Measurements from ENCODE around the gene LRRC37A3. TPM values are rescaled to one million over a fixed set of nuclear protein-coding genes. Genes with fewer than 3 reads are reported as not detected.
"Not testable (repeated sequence)": the region's sequence is repeated elsewhere in the genome, so short reads cannot be mapped to it uniquely, and the experiment has no call there.

The LRRC37A3 gene
- total and polyA plus RNA-seq, 3 donors from 2014 or later, result 20.4 to 41.8 (median 39.5) TPM

GRCh38 chr17:64928701-64929100 lies 9.4 kb upstream of the LRRC37A3 start:
- H3K27ac ChIP-seq; H3K36me3 ChIP-seq (ENCODE audit: low read depth, missing control alignments); DNase-seq; H3K4me1 ChIP-seq; H3K27me3 ChIP-seq; H3K9me3 ChIP-seq; intact Hi-C loops (cut with DNase I; ENCODE audit: low total_unique reads); H3K4me3 ChIP-seq: not testable (repeated sequence)
- 80 to 83% methylated on average over 3 of the region's 3 CpGs for WGBS, 2 donors

- 25 to 33% methylated on average over 2 of the region's 2 CpGs for WGBS, 2 donors
- H3K27me3 ChIP-seq; intact Hi-C loops (cut with DNase I; ENCODE audit: low total_unique reads); H3K4me1 ChIP-seq; H3K4me3 ChIP-seq; H3K9me3 ChIP-seq; H3K27ac ChIP-seq; H3K36me3 ChIP-seq (ENCODE audit: low read depth, missing control alignments): not testable (repeated sequence)
- TF ChIP-seq, protein P1, sequence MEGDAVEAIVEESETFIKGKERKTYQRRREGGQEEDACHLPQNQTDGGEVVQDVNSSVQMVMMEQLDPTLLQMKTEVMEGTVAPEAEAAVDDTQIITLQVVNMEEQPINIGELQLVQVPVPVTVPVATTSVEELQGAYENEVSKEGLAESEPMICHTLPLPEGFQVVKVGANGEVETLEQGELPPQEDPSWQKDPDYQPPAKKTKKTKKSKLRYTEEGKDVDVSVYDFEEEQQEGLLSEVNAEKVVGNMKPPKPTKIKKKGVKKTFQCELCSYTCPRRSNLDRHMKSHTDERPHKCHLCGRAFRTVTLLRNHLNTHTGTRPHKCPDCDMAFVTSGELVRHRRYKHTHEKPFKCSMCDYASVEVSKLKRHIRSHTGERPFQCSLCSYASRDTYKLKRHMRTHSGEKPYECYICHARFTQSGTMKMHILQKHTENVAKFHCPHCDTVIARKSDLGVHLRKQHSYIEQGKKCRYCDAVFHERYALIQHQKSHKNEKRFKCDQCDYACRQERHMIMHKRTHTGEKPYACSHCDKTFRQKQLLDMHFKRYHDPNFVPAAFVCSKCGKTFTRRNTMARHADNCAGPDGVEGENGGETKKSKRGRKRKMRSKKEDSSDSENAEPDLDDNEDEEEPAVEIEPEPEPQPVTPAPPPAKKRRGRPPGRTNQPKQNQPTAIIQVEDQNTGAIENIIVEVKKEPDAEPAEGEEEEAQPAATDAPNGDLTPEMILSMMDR (IDR thresholded peaks at IDR 0.05), result peak; percentile 47 to 67 (median 54)
- peak; percentile 66 for DNase-seq
These were observed 8.2 kb upstream of the LRRC37A3 start for GRCh38 chr17:64927444-64927843.

GRCh38 chr17:64926430-64926829 lies 7.2 kb upstream of the LRRC37A3 start:
- H3K4me3 ChIP-seq; H3K36me3 ChIP-seq (ENCODE audit: low read depth, missing control alignments); H3K27ac ChIP-seq; intact Hi-C loops (cut with DNase I; ENCODE audit: low total_unique reads); H3K27me3 ChIP-seq; DNase-seq; H3K4me1 ChIP-seq; H3K9me3 ChIP-seq: not testable (repeated sequence)
- WGBS, 2 donors, result 73 to 83% methylated on average over 4 of the region's 4 CpGs

DNA sequence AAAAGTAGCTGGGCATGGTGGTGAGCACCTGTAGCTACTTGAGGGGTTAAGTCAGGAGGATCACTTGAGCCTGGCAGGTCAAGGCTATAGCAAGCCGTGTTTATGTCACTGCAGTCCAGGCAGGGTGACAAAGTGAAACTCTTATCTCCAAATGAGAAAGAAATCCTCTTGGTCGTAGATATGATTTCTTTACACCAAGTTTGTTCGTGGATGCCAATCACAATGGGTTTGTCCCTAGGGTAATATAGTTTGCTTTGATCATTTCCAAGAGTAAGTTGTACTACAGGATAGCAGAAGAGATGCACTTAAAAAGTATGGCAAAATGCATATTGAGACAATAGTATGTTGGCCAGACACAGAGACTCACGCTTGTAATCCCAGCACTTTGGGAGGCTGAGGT lies 6.0 kb upstream of the LRRC37A3 start:
- H3K4me3 ChIP-seq; DNase-seq; H3K27me3 ChIP-seq; H3K9me3 ChIP-seq; H3K4me1 ChIP-seq; H3K36me3 ChIP-seq (ENCODE audit: low read depth, missing control alignments); H3K27ac ChIP-seq; intact Hi-C loops (cut with DNase I; ENCODE audit: low total_unique reads): not testable (repeated sequence)
- 72 to 78% methylated on average over 4 of the region's 4 CpGs for WGBS, 2 donors

GRCh38 chr17:64923051-64923568 lies 3.8 kb upstream of the LRRC37A3 start:
- H3K4me1 ChIP-seq; H3K9me3 ChIP-seq; H3K27me3 ChIP-seq; H3K27ac ChIP-seq; H3K36me3 ChIP-seq (ENCODE audit: low read depth, missing control alignments); DNase-seq; H3K4me3 ChIP-seq; intact Hi-C loops (cut with DNase I; ENCODE audit: low total_unique reads): not testable (repeated sequence)
- WGBS, 2 donors, result 74 to 80% methylated on average over 6 of the region's 6 CpGs

DNA sequence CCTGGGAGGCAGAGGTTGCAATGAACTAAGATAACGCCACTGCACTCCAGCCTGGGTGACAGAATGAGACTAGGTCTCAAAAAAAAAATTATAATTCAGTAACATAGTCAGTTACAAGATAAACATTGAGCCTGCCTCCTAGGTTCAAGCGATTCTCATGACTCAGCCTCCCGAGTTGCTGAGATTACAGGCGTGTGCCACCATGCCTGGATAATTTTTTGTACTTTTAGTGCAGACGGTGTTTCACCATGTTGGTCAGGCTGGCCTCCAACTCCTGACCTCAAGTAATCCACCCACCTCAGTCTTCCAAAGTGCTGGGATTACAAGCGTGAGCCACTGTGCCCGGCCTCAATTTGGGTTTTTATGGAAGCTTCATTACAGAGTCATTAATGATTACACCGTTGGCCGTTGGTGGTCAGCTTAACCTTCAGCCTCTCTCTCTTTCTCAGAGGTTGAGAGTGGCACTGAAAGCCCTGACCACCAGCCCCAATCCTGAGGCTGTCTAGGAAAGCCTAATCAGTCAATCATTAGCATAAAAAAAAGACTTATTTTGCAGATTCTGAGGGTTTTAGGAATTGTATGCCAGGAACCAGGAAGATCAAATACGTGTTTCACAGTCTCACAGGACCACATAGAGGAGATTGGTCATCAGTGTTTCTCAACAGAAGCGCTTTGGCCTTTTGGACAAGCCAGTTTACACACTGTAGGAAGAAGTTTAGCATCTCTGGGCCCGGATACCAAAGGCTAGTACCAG lies 1.3 kb upstream of the LRRC37A3 start:
- H3K9me3 ChIP-seq, result no peaks in the 10 kb centered on the region
- H3K27me3 ChIP-seq, result no peaks in the 10 kb centered on the region
- H3K27ac ChIP-seq, result peak overlapping the region in 1 of 2 donors; percentile 99
- no peaks in the 10 kb centered on the region for H3K36me3 ChIP-seq (ENCODE audit: low read depth, missing control alignments)
- DNase-seq, result no peak
- intact Hi-C loops (cut with DNase I; ENCODE audit: low total_unique reads), result no loop called here
- H3K4me3 ChIP-seq, result peak overlapping the region in 1 of 2 donors; percentile 79
- H3K4me1 ChIP-seq, result peaks cover 6% of the 10 kb centered on the region
- 67 to 72% methylated on average over 12 of the region's 12 CpGs for WGBS, 2 donors
- TF ChIP-seq, protein P1 (IDR thresholded peaks at IDR 0.05), result no peak
- no peak for TF ChIP-seq POLR2A (IDR thresholded peaks at IDR 0.05)

GRCh38 chr17:64920026-64920418 lies 744 bp upstream of the LRRC37A3 start:
- H3K4me1 ChIP-seq, result peaks cover 6% of the 10 kb centered on the region

GRCh38 chr17:64918842-64919288 lies 413 bp downstream of the LRRC37A3 start:
- H3K36me3 ChIP-seq (ENCODE audit: low read depth, missing control alignments); H3K4me1 ChIP-seq; H3K27me3 ChIP-seq; H3K9me3 ChIP-seq; intact Hi-C loops (cut with DNase I; ENCODE audit: low total_unique reads): not testable (repeated sequence)
- 0 to 1% methylated on average over 9 to 39 of the region's 47 CpGs for WGBS, 2 donors
- peak overlapping the region; percentile 90 to 99 for H3K27ac ChIP-seq
- DNase-seq, result peak; percentile 51
- peak overlapping the region; percentile 79 to 92 for H3K4me3 ChIP-seq

More at GRCh38 chr17:64920026-64920418, 744 bp upstream of the LRRC37A3 start:
- H3K27ac ChIP-seq, result peak overlapping the region; percentile 90 to 99
- no peaks in the 10 kb centered on the region for H3K27me3 ChIP-seq
- no peaks in the 10 kb centered on the region for H3K36me3 ChIP-seq (ENCODE audit: low read depth, missing control alignments)
- intact Hi-C loops (cut with DNase I; ENCODE audit: low total_unique reads), result no loop called here
- WGBS, 2 donors, result 55 to 72% methylated on average over 9 of the region's 9 CpGs
- DNase-seq, result peak; percentile 28
- no peaks in the 10 kb centered on the region for H3K9me3 ChIP-seq
- peak overlapping the region; percentile 79 to 92 for H3K4me3 ChIP-seq
- TF ChIP-seq POLR2A (IDR thresholded peaks at IDR 0.05), result no peak
- TF ChIP-seq, protein P1 (IDR thresholded peaks at IDR 0.05), result no peak

GRCh38 chr17:64917540-64917939 lies 1.7 kb downstream of the LRRC37A3 start:
- H3K27me3 ChIP-seq; H3K4me3 ChIP-seq; intact Hi-C loops (cut with DNase I; ENCODE audit: low total_unique reads); H3K27ac ChIP-seq; H3K9me3 ChIP-seq; H3K4me1 ChIP-seq; DNase-seq; H3K36me3 ChIP-seq (ENCODE audit: low read depth, missing control alignments): not testable (repeated sequence)
- 75 to 83% methylated on average over 10 to 13 of the region's 16 CpGs for WGBS, 2 donors

All from testis (tissue), 3 donors.